ENCODE data around the gene CYSLTR1. TPM values are rescaled to one million over a fixed set of nuclear protein-coding genes. Genes with fewer than 3 reads are reported as not detected.

The CYSLTR1 gene
- total RNA-seq, 1 experiment from 2014 or later: 2.1 TPM

DNA sequence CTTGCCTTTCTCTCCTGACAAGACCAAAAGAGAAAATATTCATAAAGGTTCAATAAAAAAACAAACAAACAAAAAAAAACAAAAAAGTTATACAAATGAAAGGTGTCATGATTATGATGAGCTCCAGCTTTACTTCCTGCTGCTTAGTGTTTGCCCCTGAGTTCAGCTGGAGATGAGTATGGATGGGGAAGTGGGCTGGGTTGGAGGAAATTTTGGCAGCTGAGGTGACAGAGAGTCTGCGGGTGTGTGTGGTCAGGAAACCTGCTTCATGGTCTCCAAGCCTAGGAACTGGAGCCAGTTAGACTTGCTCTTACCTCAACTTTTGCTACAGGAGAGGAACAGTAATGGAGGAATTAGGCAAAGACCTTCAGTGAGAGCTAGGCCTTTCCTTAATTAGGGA lies 4.3 kb upstream of the CYSLTR1 start:
- ChIA-PET CTCF (no interaction called here), POLR2A (ENCODE audit: low non-redundant PET) (interaction anchor here (0.8 kb wide), 1 partner anchor 38 kb away, joined by 12 read pairs; no protein-coding TSS in a partner anchor)
- intact Hi-C loops (cut with micrococcal nuclease; ENCODE audit: unreplicated experiment): no loop called here
- H3K27me3 ChIP-seq (replicated peaks; ENCODE audit: insufficient read depth, low read depth, low read length, poor library complexity): no peaks in the 10 kb centered on the region
- H3K27ac ChIP-seq (ENCODE audit: low read depth, low read length, poor library complexity, severe bottlenecking): no peak overlapping the region
- TF ChIP-seq, protein P1, sequence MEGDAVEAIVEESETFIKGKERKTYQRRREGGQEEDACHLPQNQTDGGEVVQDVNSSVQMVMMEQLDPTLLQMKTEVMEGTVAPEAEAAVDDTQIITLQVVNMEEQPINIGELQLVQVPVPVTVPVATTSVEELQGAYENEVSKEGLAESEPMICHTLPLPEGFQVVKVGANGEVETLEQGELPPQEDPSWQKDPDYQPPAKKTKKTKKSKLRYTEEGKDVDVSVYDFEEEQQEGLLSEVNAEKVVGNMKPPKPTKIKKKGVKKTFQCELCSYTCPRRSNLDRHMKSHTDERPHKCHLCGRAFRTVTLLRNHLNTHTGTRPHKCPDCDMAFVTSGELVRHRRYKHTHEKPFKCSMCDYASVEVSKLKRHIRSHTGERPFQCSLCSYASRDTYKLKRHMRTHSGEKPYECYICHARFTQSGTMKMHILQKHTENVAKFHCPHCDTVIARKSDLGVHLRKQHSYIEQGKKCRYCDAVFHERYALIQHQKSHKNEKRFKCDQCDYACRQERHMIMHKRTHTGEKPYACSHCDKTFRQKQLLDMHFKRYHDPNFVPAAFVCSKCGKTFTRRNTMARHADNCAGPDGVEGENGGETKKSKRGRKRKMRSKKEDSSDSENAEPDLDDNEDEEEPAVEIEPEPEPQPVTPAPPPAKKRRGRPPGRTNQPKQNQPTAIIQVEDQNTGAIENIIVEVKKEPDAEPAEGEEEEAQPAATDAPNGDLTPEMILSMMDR (conservative IDR thresholded peaks at IDR 0.05; ENCODE audit: low read depth, low read length): no peak
- TF ChIP-seq EZH2 (IDR thresholded peaks at IDR 0.05; ENCODE audit: borderline replicate concordance, low read depth, low read length, poor library complexity, severe bottlenecking): no peak
- H3K9me3 ChIP-seq (ENCODE audit: low read depth, low read length, poor library complexity, severe bottlenecking): no peaks in the 10 kb centered on the region
- no peak for DNase-seq (ENCODE audit: low spot score)
- H3K4me1 ChIP-seq (ENCODE audit: insufficient read depth, low read length, poor library complexity, severe bottlenecking): peaks cover 4% of the 10 kb centered on the region
- no peaks in the 10 kb centered on the region for H3K36me3 ChIP-seq (ENCODE audit: insufficient read depth, low read length, poor library complexity, severe bottlenecking)
- no TSS peak for BruUV-seq (replicated peaks)
- H3K4me3 ChIP-seq (ENCODE audit: low read depth, low read length, poor library complexity, severe bottlenecking): no peak overlapping the region

DNA sequence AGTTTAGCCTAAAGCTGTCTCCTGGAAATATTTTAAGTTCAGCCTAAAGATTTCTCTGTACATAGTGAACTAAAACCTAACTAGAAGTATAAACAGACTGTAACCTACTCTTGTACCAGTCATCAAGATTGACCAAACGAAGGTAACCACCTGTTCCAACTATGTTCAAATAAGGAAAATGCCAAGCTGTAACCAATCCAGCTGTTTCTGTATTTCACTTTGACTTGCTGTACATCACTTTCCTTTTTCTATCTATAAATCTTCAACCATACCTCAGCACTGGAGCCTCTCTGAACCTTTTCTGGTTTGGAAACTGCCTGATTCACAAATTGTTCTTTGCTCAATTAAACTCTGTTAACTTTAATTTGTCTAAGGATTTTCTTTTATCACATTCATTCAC lies 3.1 kb upstream of the CYSLTR1 start:
- H3K4me1 ChIP-seq (ENCODE audit: insufficient read depth, low read length, poor library complexity, severe bottlenecking): peaks cover 4% of the 10 kb centered on the region
- DNase-seq (ENCODE audit: low spot score): no peak
- H3K27me3 ChIP-seq (replicated peaks; ENCODE audit: insufficient read depth, low read depth, low read length, poor library complexity): no peaks in the 10 kb centered on the region
- intact Hi-C loops (cut with micrococcal nuclease; ENCODE audit: unreplicated experiment): no loop called here
- no peak overlapping the region for H3K27ac ChIP-seq (ENCODE audit: low read depth, low read length, poor library complexity, severe bottlenecking)
- H3K36me3 ChIP-seq (ENCODE audit: insufficient read depth, low read length, poor library complexity, severe bottlenecking): no peaks in the 10 kb centered on the region
- ChIA-PET CTCF (no interaction called here), POLR2A (ENCODE audit: low non-redundant PET) (no interaction called here)
- TF ChIP-seq, protein P1 (conservative IDR thresholded peaks at IDR 0.05; ENCODE audit: low read depth, low read length): no peak
- no peak for TF ChIP-seq EZH2 (IDR thresholded peaks at IDR 0.05; ENCODE audit: borderline replicate concordance, low read depth, low read length, poor library complexity, severe bottlenecking)
- H3K9me3 ChIP-seq (ENCODE audit: low read depth, low read length, poor library complexity, severe bottlenecking): no peaks in the 10 kb centered on the region
- no peak overlapping the region for H3K4me3 ChIP-seq (ENCODE audit: low read depth, low read length, poor library complexity, severe bottlenecking)
- BruUV-seq (replicated peaks): no TSS peak

DNA sequence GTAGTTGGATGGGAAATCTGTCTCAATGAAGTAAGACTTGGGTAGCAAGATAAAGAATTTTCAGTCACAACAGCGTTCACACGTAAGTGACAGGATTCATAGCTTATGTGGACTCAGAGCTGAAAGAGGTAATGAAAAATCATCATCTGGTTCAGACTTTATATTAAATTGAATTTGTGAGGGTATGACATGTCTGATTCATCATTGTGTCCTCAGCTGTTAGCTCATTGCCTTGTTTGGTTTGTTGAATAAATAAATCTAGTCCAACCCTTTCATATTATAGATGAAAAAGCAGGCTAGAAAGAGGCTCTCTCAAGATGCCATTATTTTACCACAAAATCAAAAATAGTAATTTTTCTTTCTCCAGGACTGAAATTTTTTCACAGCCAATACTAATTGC lies 2.7 kb upstream of the CYSLTR1 start:
- no peaks in the 10 kb centered on the region for H3K27me3 ChIP-seq (replicated peaks; ENCODE audit: insufficient read depth, low read depth, low read length, poor library complexity)
- TF ChIP-seq, protein P1 (conservative IDR thresholded peaks at IDR 0.05; ENCODE audit: low read depth, low read length): no peak
- TF ChIP-seq EZH2 (IDR thresholded peaks at IDR 0.05; ENCODE audit: borderline replicate concordance, low read depth, low read length, poor library complexity, severe bottlenecking): no peak
- no peak overlapping the region for H3K27ac ChIP-seq (ENCODE audit: low read depth, low read length, poor library complexity, severe bottlenecking)
- peaks cover 4% of the 10 kb centered on the region for H3K4me1 ChIP-seq (ENCODE audit: insufficient read depth, low read length, poor library complexity, severe bottlenecking)
- ChIA-PET CTCF (no interaction called here), POLR2A (ENCODE audit: low non-redundant PET) (no interaction called here)
- no peak overlapping the region for H3K4me3 ChIP-seq (ENCODE audit: low read depth, low read length, poor library complexity, severe bottlenecking)
- H3K36me3 ChIP-seq (ENCODE audit: insufficient read depth, low read length, poor library complexity, severe bottlenecking): no peaks in the 10 kb centered on the region
- intact Hi-C loops (cut with micrococcal nuclease; ENCODE audit: unreplicated experiment): no loop called here
- no TSS peak for BruUV-seq (replicated peaks)
- H3K9me3 ChIP-seq (ENCODE audit: low read depth, low read length, poor library complexity, severe bottlenecking): no peaks in the 10 kb centered on the region
- no peak for DNase-seq (ENCODE audit: low spot score)
